Loucy (cell line): ENCODE measurements around the gene DAP.
"Not testable (repeated sequence)": the region's sequence is repeated elsewhere in the genome, so short reads cannot be mapped to it uniquely, and the experiment has no call there.

Source experiments
- H2AFZ ChIP-seq: fragments of 200-600 bp; sonication (generic); 2 replicates; pipeline ENCODE4 v1.6.0; 2016; ENCODE audit warnings: antibody characterized with exemption, mild to moderate bottlenecking, low read length, moderate library complexity
- H3F3A ChIP-seq: fragments of 200-600 bp; 2 replicates; pipeline ENCODE4 v1.6.0; 2016; ENCODE audit warnings: antibody characterized with exemption, low read depth, mild to moderate bottlenecking
- H3K27me3 ChIP-seq: fragments of 200-600 bp; sonication (generic); 2 replicates; pipeline ENCODE4 v1.6.1; 2014; ENCODE audit warnings: low read length, mild to moderate bottlenecking; ENCODE audit not compliant: insufficient read depth, poor library complexity, severe bottlenecking
- H3K36me3 ChIP-seq: fragments of 200-600 bp; sonication (generic); 2 replicates; pipeline ENCODE4 v1.6.1; 2016; ENCODE audit warnings: low read length; ENCODE audit not compliant: insufficient read depth
- H3K4me1 ChIP-seq: fragments of 200-600 bp; sonication (generic); 2 replicates; pipeline ENCODE4 v1.5.1; 2014; ENCODE audit warnings: low read length, mild to moderate bottlenecking; ENCODE audit not compliant: insufficient read depth, poor library complexity, severe bottlenecking
- H3K4me2 ChIP-seq: fragments of 200-600 bp; sonication (generic); 2 replicates; pipeline ENCODE4 v1.6.0; 2014; ENCODE audit warnings: antibody characterized with exemption, low read length, low read depth, mild to moderate bottlenecking; ENCODE audit not compliant: poor library complexity, severe bottlenecking
- H3K4me3 ChIP-seq: fragments of 200-600 bp; sonication (generic); 2 replicates; pipeline ENCODE4 v1.5.1; 2014; ENCODE audit warnings: low read length, mild to moderate bottlenecking, mixed read lengths; ENCODE audit not compliant: poor library complexity, severe bottlenecking
- H3K79me2 ChIP-seq: fragments of 200-600 bp; sonication (generic); 2 replicates; pipeline ENCODE4 v1.6.1; 2014; ENCODE audit warnings: low read length; ENCODE audit not compliant: insufficient read depth
- H3K9ac ChIP-seq: fragments of 200-600 bp; sonication (generic); 2 replicates; pipeline ENCODE4 v1.6.0; 2014; ENCODE audit warnings: mild to moderate bottlenecking, low read depth, low read length, moderate library complexity; ENCODE audit not compliant: poor library complexity, severe bottlenecking
- H3K9me2 ChIP-seq: fragments of 200-600 bp; sonication (generic); replicated peaks from 2 replicates; pipeline ENCODE4 v1.6.1; 2016; ENCODE audit warnings: low read depth, low read length, mixed read lengths
- H3K9me3 ChIP-seq: fragments of 200-600 bp; sonication (generic); 2 replicates; pipeline ENCODE4 v1.6.1; 2014; ENCODE audit warnings: mild to moderate bottlenecking, antibody characterized with exemption, low read length, low read depth; ENCODE audit not compliant: insufficient read depth
- H4K20me1 ChIP-seq: fragments of 200-600 bp; sonication (generic); 2 replicates; pipeline ENCODE4 v1.6.0; 2014; ENCODE audit warnings: antibody characterized with exemption, low read length, mild to moderate bottlenecking; ENCODE audit not compliant: insufficient read depth, poor library complexity, severe bottlenecking
- EZH2phosphoT487 ChIP-seq: fragments of 200-600 bp; IDR thresholded peaks from 2 replicates; pipeline ENCODE4 v1.6.1; 2018; ENCODE audit warnings: antibody characterized with exemption, mild to moderate bottlenecking, moderate library complexity, borderline replicate concordance
- TF ChIP-seq, protein P1 (sequence below): fragments of 200-600 bp; sonication (generic); conservative IDR thresholded peaks from 2 replicates; pipeline ENCODE4 v1.5.1; 2014; ENCODE audit warnings: mild to moderate bottlenecking, antibody characterized with exemption, low read length

The DAP gene

DNA sequence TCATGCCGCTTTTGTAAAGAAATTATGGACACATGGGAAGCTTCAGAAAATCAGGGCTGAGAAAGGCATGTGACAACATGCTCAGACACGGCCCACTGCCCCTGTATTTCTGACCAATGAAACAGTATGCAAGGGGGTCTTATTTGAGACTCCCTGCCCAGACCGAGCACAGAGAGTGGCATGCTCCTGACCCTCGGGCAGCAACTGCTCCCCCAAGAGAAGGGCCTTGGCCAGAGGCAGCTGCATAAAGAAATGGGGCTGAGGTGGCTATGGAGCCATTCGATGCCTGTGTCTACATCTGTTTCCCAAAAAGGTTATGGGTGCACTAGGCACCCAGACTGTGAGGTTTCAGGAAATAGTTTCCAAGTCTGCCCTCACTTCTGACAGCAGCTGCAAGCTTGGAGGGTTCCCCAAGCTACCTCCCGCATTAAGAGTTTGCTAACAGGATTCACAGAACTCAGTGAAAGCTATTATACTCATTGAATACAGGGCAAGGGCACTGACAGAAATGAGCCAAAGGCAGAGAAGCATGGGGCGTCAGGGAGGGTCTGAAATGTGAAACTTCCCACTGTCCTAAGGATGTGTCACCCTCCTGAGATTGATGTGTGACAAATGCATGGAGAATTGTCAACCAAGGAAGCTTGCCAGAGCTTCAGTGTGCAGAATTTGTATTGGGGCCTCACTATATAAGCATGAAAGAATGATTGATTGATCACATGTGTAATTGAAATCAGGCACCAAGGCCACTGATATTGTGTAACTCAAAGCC lies 94.3 kb downstream of the DAP start:
- no peak overlapping the region for H3K4me2 ChIP-seq
- no peaks in the 10 kb centered on the region for H4K20me1 ChIP-seq
- TF ChIP-seq EZH2phosphoT487, result no peak
- TF ChIP-seq, protein P1, sequence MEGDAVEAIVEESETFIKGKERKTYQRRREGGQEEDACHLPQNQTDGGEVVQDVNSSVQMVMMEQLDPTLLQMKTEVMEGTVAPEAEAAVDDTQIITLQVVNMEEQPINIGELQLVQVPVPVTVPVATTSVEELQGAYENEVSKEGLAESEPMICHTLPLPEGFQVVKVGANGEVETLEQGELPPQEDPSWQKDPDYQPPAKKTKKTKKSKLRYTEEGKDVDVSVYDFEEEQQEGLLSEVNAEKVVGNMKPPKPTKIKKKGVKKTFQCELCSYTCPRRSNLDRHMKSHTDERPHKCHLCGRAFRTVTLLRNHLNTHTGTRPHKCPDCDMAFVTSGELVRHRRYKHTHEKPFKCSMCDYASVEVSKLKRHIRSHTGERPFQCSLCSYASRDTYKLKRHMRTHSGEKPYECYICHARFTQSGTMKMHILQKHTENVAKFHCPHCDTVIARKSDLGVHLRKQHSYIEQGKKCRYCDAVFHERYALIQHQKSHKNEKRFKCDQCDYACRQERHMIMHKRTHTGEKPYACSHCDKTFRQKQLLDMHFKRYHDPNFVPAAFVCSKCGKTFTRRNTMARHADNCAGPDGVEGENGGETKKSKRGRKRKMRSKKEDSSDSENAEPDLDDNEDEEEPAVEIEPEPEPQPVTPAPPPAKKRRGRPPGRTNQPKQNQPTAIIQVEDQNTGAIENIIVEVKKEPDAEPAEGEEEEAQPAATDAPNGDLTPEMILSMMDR, result no peak
- H3K4me1 ChIP-seq, result no peaks in the 10 kb centered on the region
- H2AFZ ChIP-seq, result no peak overlapping the region
- H3K4me3 ChIP-seq, result no peak overlapping the region
- H3K79me2 ChIP-seq, result no peaks in the 10 kb centered on the region
- no peaks in the 10 kb centered on the region for H3K9me2 ChIP-seq
- no peaks in the 10 kb centered on the region for H3F3A ChIP-seq
- no peaks in the 10 kb centered on the region for H3K9me3 ChIP-seq
- no peak overlapping the region for H3K9ac ChIP-seq
- H3K27me3 ChIP-seq, result no peaks in the 10 kb centered on the region
- no peaks in the 10 kb centered on the region for H3K36me3 ChIP-seq

DNA sequence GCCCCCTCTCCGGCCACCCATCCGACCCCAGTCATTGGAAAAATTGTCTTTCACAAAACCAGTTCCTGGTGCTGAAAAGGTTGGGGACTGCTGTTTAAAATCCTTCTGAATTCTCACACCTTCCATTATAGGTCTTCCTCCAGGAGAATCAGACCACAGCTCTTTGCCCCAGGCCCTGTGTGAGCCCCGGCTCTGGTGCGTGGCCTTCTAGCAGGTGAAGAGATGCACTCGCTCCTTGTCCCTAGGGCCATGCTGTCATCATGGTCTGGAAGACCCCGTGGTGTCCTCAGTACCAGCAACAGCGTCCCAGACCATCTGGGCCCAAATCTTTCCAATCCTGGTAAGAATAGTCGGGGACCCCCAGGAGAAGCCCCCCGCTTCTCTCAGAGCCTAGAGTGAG lies 95.2 kb downstream of the DAP start:
- Histone ChIP-seq H3K79me2 (no peaks in the 10 kb centered on the region), H3K9ac (no peak overlapping the region), H3K4me3 (no peak overlapping the region), H3F3A (no peaks in the 10 kb centered on the region), H4K20me1 (no peaks in the 10 kb centered on the region), H3K4me2 (no peak overlapping the region), H2AFZ (no peak overlapping the region), H3K27me3 (no peaks in the 10 kb centered on the region), H3K9me3 (no peaks in the 10 kb centered on the region), H3K9me2 (no peaks in the 10 kb centered on the region), H3K36me3 (no peaks in the 10 kb centered on the region), H3K4me1 (no peaks in the 10 kb centered on the region)
- TF ChIP-seq EZH2phosphoT487, result no peak
- TF ChIP-seq, protein P1, result no peak

DNA sequence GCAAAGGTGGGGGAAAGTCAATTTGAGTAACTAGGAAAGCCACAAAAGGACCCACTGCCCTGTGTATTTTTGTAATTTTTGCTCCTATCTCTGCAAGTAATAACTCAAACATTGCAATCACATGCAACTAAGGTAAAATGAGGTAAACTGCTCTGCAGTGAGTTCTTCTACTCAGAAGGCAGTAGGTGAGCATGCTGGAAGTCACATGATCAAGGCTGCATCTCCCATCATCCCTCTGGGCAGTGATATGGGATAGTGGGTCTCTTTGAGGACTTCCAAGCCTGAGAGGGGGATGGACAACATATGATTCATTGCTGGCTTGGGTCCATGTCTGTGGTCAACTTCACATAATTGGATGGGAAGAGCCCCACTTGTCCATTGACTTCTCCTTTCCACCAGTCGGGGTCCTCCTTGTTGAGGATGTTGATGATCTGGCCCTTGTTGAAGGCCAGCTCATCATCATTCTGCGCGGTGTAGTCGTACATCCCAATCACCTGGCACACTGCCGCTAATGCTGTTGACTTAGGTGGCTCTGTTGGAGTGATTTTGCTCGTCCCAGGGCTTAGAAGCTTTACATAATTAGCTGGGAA lies 96.8 kb downstream of the DAP start:
- not testable (repeated sequence) for H3F3A ChIP-seq, H3K4me1 ChIP-seq, H3K9me2 ChIP-seq

More for the DNA sequence above, 96.8 kb downstream of the DAP start:
- H3K9me3 ChIP-seq, H3K36me3 ChIP-seq, H3K9ac ChIP-seq, H4K20me1 ChIP-seq, H3K4me2 ChIP-seq, H3K27me3 ChIP-seq, H3K79me2 ChIP-seq, H2AFZ ChIP-seq, H3K4me3 ChIP-seq: not testable (repeated sequence)
